GM23248 (cell line): Measurements from ENCODE around the gene ATP11C.
"Not testable (repeated sequence)": the region's sequence is repeated elsewhere in the genome, so short reads cannot be mapped to it uniquely, and the experiment has no call there.

ENCODE experiments used
- EZH2 ChIP-seq: fragments of 200-600 bp; sonication (generic); IDR thresholded peaks from 2 replicates; pipeline ENCODE4 v1.6.1; 2018; ENCODE audit warnings: antibody characterized with exemption, mild to moderate bottlenecking; ENCODE audit not compliant: insufficient read depth, poor library complexity, severe bottlenecking
- EZH2phosphoT487 ChIP-seq: fragments of 200-600 bp; sonication (generic); IDR thresholded peaks from 2 replicates; pipeline ENCODE4 v1.6.1; 2018; ENCODE audit warnings: antibody characterized with exemption, moderate library complexity, mild to moderate bottlenecking, low read depth; ENCODE audit not compliant: insufficient read depth

DNA sequence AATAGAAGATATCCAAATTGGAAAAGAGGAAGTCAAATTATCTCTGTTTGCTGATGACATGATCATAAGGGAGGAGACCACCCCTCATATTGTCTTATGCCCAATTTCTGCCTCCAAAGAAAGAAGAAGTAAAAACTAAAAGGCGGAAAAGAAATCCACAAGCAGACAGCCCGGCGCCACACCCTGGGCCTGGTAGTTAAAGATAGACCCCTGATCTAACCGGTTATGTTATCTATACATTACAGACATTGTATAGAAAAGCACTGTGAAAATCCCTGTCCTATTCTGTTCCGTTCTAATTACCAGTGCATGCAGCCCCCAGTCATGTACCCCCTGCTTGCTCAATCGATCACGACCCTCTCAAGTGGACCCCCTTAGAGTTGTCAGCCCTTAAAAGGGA, 247.7 kb downstream of the ATP11C start:
- TF ChIP-seq EZH2, EZH2phosphoT487: not testable (repeated sequence)
